DMS79 (cell line): ENCODE measurements around the gene FBLN1.

Experiments used
- DNase-seq: peaks from one replicate; lab custom pipeline; 2025; lab: John Stamatoyannopoulos, UW

FBLN1 gene

DNA sequence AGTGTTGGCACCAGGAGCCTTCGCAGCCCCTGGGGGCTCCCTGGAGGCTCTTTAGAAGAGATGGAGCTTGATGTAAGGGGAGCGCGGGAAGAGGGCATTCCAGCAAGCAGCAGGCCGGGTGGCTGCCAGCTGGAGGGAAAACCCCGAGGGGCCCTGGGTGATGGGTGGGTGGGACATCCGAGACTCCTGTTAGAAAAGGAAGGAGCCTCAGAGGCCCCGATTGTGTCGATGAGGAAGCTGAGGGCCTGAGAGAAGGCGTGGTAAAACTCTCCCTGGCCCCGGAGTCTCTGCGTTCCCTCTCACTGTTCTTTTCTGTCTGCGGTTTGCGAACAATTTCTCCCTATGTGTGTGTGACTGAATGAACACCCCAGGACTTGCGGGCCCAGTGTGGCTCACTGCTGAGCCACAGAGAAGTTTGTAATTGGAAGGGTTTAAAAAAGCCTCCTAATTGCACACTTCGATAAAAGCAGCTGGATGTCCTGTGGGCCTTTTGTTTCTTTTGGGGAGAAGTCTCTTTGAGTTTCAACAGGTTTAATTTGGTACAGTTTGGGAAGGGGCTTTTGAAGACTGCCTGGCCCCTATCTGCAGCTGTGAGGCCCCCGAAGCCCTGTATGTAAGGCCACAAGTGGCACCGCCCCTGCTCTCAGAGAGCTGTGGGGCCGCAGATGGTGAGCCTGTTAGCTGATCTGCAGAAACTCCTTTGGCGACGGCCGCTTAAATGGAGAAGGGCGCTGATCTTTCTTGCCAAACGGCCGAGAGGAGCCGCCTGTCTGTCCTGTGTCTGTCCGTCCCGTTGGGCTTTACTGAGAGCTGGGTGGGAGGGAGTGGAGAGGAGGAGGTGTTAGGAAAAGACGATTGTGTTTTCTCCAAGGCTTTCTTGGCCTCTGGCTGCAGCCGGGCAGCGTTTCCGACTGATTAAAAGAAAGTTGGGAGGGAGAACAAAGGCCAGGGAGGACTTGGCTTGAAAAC is 2.0 kb downstream of the FBLN1 start:
- DNase-seq: peak; percentile 31

DNA sequence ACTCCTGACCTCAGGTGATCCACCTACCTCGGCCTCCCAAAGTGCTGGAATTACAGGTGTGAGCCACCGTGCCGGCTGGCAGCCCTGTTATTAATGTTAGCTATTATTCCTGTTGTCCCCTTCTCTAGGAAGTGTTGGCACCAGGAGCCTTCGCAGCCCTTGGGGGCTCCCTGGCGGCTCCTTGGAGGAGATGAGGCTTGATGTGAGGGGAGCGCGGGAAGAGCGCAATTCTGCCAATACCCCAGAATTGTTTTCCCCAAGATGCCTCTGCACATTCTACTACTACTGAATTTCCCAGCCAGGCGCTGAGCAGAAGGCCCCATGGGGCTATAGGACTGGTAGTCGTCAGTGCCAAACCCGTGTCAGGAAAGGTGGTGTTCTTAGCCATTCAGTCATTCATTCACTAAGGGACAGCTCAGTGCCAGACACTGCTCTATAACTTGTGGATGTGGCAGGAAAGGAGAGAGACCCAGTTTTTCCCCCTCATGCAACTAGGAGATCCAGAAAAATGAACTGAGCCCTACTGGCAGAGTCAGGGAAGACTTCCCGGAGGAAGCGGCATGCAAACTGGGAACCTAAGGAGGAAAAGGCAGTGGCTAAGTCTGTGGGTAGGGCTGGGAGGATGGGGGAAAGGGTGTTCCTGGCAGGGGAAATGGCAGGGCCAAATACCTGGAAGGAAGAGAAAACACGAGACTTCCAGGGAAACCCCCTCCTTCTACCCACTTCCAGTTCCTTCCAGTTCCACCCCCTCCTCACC is 3.5 kb downstream of the FBLN1 start:
- no peak for DNase-seq

DNA sequence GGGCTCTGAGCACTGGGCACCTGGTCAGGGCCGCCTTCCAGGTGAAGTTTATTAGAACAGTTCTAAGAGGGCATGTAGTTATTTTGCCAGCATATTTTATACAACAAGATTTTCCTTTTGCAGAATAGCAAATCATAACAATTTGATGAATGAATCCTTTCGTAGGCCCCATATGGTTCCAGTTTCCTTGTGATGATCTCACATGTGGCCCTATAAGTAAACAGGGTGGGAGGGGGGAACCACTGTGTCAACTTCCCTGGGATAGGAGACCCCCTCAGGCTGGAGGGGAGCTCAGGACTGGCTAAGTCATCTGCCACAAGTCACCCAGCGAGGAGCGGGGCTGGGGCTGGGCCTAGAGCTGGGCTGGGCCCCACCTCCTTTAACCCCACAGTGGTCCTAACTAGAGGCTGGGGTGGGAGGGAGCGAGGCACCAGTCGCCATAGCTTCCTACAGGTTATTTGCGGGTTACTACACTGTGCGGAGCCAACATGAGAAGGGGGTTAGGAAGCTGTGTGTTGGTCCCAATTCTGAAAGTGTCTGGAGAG is 4.2 kb downstream of the FBLN1 start:
- no peak for DNase-seq

DNA sequence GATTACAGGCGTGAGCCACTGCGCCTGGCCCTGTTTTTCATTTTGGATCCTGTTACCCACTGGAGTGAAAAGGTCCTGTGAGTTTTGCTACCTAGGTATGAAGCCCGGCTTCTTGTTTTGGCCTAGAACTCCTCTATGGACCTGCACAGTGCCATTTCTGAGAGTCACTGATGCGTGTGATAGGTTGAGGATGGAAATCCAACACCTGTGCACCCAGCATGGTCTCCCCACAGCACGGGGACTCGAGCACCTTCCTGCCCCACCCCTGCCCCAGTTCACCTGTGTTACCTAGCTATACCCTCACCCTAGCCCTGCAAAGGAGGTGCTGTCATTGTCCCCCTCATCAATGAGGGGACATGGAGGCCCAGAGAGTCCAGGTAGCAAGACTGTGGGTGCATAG is 5.1 kb downstream of the FBLN1 start:
- no peak for DNase-seq

DNA sequence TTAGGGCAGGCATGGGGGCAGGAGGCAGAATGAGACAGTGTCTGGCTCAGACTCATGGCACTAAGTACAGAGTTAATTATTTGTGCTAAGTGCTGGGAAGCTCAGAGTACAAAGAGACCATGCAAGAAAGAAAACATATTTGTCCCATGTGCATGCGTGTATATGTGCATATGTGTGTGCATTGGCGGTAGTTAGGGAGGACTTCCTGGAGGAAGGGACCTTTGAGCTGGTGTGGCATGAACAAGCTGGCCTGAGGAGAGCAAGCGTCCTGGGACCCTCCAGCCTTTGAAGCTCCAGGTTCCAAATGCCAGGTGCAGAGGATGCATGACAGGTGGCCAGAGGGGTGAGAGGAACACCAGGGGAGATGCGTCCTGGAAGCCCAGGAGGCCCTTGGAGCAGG is 6.1 kb downstream of the FBLN1 start:
- no peak for DNase-seq

DNA sequence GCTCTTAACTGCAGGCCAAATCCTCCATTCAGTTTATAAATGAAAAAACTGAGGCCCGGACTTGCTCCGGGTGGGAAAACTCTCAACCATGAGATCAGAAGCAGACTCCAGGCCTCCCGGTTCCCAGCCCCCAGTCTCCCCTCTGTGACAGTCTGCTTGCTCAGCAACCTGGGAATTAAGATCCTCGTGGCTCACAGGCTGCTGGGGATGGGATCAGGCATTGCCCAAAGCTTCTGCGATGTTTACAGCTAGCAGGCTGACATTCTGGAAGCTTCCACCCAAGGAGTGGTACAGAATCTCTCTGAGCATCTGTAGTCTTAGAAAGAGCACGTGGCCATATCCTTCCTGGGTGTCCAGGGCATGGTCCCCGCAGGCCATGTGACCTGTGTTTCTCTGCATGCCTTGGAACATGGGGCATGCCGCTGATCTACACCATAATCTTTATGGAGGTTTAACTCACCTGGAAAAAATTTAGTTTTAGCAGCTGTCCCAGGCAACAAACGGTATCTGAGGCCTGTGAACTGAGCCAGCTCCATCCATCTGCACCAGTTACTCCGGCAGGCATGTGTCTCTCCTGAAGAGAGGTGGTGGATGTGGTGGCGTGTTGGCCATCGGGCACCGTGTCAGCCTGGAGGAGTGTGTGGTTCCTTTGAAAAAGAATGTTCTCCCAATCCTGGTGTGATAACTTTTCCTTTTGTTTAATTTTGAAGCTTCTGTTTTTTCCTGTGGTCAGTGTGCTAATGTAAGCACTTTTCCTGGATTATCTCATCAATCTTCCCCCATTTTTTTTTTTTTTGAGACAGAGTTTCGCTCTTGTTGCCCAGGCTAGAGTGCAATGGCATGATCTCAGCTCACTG is 7.9 kb downstream of the FBLN1 start:
- no peak for DNase-seq

DNA sequence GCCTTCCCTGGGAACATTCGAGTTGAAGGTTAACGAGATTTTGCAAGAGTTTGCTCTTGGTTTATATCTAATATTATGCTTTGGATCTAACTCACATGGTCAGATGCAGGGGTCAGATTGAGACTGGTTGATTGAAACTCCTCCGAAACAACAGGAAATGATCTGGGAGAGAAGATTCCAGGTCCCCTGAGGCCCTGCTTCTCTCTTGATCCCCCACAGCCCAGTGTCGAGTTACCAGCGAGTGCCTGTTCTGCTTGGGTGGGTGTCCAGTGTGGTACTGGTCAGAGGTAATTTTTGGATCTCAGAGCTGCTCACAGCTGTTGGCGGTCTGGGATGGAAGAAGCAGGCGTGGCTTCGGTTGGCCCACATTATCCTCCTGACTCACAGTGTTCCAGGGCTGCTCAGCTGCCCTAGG is 9.2 kb downstream of the FBLN1 start:
- DNase-seq: no peak

DNA sequence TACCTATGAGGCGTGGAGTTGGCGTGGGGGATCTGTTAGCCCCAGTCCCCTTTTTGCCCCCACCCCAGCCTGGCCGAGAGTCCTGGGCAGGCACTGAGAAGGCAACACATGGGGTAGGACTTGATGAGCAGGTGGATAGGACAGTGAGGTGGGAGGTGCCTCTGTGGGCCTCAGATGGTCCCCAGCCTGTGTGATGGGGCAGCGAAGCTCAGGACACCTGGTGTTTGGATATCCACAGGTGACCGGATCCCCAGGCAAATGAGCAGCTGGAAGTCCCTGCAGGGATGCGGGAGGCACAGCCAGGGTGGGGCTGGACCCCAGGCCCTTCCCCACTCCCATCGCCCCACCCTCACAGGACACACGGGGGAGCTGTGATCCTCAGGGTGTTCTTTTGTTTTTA is 9.7 kb downstream of the FBLN1 start:
- DNase-seq: no peak

DNA sequence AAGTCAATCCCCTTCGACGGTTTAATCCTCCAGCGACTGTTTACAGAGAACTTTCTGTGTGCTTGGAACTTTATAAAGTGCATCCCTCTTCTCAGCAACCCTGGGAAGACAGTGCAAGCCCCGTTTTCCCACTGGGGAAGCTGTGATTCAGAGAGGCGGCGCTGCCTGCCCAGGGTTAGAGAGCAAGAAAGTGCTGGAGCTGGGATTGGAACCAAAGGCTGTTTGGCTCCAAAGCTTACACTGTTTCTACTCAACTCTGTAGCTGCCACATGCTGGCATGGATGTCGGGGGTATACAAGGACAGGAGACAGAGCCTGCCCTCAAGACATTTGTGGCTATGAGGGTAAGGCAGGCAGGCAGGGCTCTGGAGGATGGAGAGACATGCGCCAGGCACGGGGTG is 13.0 kb downstream of the FBLN1 start:
- DNase-seq: no peak

DNA sequence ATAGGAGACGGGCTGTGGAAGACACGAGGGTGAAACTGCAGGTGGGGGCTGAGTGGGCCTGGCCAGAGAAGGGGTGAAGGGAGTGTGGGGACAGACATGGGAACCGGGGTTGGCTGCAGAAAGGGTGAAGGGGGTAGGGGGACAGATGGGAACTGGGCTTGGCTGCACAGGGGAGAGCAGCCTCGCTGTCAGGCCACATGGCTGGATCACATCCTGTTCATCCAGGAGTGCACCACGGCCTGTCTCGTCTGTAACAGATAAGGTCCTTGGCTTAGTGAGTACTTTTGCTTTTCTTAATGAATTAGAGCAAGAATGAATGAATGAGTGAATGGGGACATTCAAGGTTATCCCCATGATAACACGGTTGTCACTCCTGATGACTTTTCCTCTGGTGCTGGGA is 13.5 kb downstream of the FBLN1 start:
- no peak for DNase-seq

DNA sequence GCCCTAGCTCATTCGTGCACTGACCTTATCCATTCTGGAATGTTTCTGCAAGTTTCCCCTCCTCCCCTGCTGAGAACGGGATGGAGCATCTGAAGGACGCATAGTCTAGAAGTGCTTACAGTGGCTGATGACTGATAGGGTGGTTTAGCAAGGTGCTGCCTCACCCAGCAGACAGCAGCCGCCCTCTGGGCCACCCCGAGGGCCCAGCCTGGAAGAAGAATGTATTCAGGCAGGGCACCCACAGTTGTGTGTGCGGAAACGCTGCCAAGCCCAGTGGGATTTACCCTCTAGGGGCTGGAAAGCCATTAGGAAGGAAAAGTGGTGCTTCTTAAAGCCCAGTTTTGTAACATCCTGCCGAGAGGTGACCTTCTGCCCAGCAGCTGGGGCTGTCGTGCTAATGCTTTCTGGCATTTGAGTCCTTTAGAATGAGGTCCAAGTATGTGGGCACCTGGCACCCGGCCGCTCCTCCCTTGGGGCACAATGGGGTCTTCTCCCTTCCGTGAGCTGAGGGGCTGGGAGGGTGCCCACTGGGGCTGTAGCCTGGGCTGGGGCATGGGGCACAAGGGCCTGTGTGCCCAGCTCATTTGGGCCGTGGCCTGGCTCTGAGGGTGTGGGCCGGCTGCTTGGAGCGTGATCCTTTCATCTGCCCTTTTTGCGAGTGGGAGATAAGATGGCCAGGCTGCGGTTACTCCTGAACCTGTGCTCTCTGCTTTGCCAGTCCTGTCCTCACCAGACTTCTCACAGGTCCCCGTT is 14.4 kb downstream of the FBLN1 start:
- DNase-seq: no peak

DNA sequence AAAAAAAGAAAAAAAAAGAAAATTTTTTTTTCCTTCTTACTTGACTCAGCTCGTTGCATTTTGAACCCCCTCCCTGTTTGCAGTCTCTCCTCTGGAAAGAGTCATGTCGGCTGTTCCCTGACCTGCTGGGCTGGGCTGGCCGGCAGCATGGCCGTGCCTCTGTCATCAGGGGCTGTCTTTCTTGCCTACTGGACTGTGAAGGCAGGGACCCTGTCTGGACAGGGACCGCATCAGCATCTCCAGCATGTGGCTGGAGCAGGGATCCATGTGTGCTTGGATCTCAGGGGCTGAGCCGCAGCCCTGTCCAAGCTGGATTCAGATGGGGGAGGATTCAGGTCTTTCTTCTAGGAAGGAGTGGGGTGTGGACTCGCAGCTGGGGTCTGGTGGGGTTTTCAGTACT is 15.5 kb downstream of the FBLN1 start:
- DNase-seq: no peak

DNA sequence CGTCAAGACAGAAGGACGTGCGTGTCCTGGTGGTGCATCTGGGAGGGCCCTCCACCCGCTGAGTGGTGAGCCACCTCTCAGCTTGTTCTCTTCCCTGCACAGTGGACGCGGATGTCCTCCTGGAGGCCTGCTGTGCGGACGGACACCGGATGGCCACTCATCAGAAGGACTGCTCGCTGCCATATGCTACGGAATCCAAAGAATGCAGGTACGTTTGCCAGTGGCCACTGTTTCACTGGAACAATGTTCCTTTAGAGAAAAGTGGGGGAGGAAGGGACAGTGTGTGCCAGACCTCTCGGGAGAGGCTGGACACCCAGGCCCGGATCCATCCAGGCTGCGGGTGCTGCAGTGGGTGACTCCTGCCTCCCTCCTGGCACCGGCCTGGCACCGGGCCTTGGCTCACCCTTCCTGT is 15.9 kb downstream of the FBLN1 start:
- DNase-seq: no peak

DNA sequence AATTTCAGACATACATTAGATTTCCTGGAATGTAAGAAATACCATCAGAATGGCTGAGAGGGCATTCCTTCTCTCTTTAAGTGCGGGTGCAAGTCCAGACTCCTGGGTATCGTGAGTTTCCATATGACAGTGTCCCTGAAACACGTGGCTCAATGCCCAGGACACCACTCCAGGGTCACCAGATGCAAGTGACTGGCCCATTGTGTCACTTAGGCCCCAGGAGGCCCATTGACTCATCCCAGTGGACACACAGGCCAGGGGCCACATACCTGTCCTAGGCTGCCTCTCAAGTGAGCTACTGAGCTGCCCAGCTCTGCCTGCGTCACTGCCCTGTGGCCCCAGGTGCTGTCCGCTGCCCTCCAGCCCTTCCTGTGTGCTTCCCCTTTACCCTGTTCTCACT is 18.5 kb downstream of the FBLN1 start:
- DNase-seq: no peak

DNA sequence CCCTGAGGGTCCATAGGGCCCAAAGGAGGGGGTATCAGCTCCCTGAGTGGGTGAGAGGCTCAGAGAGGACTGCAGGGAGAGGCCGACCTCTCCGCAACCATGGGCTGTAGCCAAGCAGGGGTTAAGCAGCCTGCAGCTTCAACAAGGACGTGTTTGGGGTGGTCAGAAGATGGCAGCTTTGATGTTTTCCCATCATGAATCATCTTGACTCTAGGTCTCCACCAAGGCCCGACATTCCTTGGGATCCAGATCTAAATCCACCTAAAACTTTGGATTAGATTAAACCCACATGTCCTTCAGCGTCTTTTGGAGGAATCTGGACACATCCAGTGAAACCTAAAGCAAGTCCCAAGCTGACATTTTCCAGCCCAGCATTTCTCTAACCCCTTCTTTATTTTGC is 19.8 kb downstream of the FBLN1 start:
- no peak for DNase-seq

DNA sequence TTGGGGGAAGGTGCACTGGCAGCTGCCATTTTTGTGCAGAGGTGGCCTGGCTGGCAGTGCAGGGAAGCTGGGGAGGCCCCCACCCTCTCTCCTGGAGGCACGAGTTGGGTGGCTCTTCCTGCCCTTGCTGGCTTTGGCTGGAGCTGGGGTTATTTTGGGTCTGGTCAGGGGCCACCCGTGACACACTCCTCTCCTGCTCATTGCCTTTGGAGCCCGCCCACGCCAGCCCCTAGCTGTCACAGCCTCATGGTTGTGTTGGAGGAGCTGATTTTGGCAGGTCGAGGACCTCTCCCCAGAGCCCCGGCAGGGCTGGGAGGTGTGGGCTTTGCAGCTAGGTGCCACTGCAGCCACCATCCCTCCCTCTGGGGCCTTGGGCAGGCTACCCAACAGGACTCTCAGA is 21.5 kb downstream of the FBLN1 start:
- DNase-seq: no peak

DNA sequence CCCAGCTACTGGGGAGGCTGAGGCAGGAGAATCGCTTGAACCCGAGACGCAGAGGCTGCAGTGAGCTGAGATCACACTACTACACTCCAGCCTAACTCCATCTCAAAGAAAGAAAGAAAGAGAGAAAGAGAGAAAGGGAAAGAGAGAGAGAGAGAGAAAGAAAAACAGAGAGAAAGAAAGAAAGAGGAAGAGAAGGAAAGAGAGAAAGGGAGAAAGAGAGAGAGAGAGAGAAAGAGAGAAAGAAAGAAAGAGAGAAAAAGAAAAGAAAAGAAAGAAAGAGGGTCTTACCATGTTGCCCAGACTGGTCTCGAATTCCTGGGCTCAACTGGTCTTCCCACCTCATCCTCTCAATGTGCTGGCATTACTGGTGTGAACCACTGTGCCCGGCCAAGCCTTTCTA is 22.3 kb downstream of the FBLN1 start:
- DNase-seq: no peak

DNA sequence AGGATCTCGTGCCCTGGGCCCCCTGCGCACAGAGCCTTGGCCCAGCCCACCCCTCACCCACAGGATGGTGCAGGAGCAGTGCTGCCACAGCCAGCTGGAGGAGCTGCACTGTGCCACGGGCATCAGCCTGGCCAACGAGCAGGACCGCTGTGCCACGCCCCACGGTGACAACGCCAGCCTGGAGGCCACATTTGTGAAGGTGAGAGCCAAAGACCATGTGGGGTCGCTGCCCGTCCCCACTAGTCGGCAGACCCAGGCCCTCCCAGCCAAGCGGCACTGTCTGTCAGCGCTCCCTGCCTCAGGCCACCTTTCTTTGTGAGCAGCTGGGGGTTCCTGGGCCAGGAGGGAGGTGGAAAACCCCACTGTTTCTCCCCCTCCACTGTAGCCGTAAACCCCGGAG is 22.8 kb downstream of the FBLN1 start:
- DNase-seq: no peak

DNA sequence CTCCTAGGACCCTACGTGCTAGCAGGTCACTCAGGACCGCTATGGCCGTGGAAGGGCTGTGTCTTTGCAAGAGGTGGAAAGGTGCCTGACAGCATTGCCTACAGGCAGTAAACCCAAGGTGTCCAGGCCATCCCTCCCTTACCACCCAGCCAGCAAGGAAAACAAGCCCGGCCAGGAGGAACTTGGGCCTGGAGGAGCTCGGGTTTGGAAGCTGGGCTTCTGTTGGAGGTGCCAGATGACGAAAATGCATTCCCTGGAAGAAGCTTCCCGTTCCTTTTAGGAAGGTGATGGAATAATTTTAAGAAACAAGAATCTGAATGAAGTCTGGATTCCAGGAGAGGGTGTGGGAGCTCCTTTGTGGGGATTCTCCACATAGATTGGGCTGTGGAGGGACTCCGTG is 23.6 kb downstream of the FBLN1 start:
- DNase-seq: no peak

DNA sequence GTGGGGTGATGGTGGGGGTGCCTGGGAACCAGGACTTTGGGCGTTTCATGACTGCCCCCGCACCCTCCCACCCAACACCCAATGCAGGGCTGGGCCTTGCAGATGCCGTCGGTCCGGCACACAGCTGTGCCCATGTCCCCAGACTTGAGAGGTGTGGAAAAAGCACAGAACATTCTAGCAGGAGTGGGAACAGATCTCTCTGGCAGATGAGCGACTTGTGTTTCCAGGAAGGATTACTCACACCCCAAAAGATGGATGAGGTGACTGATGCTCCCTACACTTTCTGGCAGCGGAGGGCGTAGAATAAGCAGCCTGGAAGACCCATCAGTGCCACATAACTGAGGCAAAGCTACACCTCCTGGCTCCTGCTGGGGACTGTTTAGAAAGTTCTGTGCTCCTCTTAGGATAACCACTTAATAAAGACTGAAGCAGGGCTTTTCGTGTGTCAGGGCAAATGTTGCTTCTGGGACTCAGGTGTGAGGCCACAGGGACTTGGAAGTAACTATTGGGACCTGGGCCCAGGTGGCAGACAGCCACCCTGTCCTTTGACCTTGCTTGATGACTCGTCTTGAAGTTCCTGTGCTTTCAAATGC is 24.2 kb downstream of the FBLN1 start:
- no peak for DNase-seq

DNA sequence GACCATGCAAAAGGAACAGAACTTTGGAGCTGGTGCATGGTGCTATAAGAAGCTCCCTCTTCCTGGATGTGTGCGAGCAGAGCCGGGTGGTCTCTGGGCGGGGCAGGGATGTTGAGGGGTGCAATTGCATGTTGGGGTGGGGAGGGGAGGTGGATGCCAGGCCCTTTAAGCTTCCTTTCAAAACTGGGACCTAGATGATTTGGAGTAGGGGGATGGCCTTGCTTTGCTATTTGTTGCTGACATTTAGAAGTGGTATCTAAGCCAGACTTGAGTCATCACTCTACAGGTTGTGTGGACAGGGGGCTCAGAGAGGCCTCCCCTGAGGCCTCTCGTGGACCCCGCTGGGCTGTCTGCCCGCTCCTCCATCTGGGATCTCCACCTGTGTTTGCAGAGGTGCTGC is 24.8 kb downstream of the FBLN1 start:
- DNase-seq: no peak
